ENCODE data around the gene PSMB7.

PSMB7 gene

GRCh38 chr9:124384210-124384609 is 31.0 kb downstream of the PSMB7 start:
- DNase-seq (ENCODE audit: low spot score): no peak

GRCh38 chr9:124381170-124381945 is 33.9 kb downstream of the PSMB7 start:
- DNase-seq (ENCODE audit: low spot score): peak; percentile 17

DNA sequence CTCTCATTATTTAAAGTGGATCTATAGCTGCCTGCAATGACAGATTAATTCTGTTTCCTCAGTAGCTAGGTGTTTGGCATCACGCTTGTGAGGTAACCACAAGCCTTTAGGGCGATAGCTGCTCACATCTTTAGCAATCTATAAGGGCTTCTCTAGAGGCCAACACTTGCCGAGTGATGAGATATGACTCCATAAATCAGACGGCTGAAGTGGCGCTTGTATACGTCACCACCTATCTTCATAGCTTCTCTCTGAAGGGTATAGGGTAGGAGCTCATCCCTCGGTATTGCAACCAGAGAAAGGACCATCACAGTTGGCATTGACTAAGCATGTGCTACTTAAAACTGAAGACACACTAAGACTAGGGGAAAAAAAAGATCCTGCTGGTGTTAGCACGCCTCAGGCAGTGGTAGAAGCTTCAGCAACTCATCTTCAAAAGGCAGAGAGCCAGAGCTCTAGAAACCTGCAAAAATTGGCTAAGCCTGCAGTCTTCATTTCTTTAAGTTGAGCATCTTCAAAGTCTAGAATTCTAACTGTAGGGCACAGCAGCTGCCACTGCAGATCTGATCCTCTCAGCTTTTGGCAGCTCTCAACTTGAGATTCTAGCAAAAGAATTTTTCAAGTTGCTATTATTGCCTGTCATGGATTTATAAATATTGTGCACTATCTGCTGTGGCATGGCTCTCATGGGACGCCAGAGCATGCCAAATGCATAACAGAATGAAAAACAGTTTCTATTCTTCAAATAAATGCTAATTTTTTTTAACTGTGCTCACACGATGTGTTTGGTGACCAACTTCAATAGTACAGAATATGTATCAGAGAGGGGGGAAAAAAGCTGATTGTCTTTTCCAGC is 37.5 kb downstream of the PSMB7 start:
- no peak for DNase-seq (ENCODE audit: low spot score)

GRCh38 chr9:124376329-124376728 is 38.9 kb downstream of the PSMB7 start:
- DNase-seq (ENCODE audit: low spot score): no peak

DNA sequence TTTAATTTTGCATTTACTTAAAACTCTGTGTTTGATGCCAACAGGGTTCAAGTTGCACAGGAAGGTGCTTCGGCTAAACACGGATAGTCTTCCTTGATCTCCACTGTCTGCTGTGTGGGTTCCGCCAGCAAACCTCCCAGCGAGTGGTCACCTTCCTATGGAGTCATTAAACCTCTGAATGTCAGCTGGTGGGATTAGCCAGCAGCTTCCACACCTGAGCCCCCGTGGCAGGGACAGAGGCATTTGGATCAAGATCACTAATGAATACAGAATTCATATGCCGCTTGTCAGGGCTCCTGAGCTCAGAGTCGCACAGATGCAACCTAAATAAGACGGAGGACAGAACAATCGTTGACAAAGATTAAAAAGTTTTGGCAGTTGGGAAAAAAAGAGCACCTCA is 39.5 kb downstream of the PSMB7 start:
- DNase-seq (ENCODE audit: low spot score): no peak

- no peak for DNase-seq (ENCODE audit: low spot score)
Measured at GRCh38 chr9:124373851-124374250, 41.4 kb downstream of the PSMB7 start.

- DNase-seq (ENCODE audit: low spot score): no peak
Measured at GRCh38 chr9:124373386-124373785, 41.9 kb downstream of the PSMB7 start.

- no peak for DNase-seq (ENCODE audit: low spot score)
Measured at GRCh38 chr9:124372038-124372437, 43.2 kb downstream of the PSMB7 start.

DNA sequence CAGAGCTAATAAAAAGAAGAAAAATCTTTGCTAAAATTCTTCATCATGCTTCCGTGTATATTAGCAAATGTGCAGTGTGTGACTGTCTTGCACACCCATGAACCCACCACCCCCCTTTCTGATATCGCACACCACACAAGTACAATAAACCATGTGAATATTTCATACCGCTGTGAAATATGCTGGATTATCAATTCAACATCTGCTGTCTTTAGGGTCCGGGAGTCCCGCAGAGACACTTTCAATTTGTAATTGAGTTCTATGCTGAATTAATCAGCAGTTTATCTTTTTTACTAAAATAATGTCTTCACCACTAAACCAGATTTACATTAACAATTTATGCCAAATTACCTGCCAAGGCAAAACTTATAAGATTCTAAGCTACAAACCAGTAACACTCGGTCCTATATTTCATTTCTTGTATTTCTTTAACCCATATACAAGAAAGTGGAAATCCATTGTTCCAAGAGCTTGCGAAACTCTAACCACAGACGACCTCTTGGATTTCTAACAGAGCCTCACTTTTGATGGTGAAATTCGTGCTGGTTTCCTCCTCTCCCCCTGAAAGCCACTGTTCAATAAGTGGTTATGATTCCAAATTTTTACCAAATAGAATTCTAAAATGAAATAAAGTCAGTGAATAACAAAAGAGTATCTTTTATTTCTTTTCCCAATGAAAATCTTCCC is 44.2 kb downstream of the PSMB7 start:
- DNase-seq (ENCODE audit: low spot score): no peak

GRCh38 chr9:124369231-124369797 is 45.9 kb downstream of the PSMB7 start:
- no peak for DNase-seq (ENCODE audit: low spot score)

DNA sequence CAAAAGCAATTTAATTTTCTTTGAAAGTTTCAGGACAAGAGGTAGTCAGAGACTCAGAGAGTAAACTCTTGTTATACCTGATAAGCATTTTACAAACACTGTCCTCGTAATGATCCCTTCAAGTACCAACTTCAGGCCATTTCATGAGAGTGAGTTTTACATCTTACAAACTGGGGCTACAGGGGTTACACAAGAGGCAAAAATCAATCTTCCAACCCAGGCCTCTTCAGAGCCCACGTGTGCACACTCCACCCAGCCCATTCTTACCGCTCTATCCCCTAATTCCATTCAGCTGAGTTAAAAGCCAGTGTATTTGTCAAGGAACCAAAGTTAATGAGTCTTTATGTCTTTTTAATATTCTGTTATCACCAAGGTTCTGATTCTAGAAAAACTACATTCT is 46.5 kb downstream of the PSMB7 start:
- no peak for DNase-seq (ENCODE audit: low spot score)

GRCh38 chr9:124366476-124367220 is 48.6 kb downstream of the PSMB7 start:
- DNase-seq (ENCODE audit: low spot score): no peak

DNA sequence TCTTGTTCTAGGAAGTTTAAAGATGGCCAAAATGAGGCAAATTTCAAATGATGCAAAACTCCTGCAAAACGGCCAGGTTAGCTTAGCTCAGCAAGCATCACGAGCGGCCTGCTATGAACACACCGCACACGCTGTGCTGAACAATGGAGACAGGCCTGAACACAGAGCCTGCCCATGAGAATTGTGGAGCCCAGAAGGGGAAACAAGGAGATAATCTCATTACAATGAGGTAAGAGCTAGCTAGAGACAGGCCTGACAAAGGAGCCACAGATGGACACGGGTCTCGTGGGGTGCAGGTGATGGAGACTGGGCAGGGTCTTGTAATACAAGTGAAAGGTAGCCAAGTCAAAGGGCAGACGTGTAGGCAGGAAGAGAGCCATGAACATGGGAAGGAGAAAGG is 50.2 kb downstream of the PSMB7 start:
- no peak for DNase-seq (ENCODE audit: low spot score)

DNA sequence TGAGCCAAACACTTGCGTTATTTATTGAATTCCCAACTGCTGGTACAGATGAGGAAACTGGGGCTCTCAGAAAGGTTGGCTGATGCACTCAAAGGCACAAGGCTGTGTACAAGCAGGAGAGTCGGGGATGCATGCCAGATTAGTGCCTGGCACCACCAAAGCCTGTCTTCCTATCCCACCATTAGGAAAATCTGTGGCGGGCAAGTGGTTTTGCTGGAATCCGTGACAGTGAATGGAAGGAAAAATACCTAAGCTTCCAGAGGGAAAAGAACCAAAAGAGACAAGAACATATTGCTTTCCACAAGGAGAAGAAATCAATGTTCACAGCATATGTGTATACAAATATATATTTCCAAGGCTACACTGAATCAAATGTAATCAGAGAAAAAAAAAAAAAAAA is 51.1 kb downstream of the PSMB7 start:
- no peak for DNase-seq (ENCODE audit: low spot score)

GRCh38 chr9:124363326-124364096 is 51.7 kb downstream of the PSMB7 start:
- DNase-seq (ENCODE audit: low spot score): no peak

GRCh38 chr9:124361128-124361527 is 54.1 kb downstream of the PSMB7 start:
- no peak for DNase-seq (ENCODE audit: low spot score)

DNA sequence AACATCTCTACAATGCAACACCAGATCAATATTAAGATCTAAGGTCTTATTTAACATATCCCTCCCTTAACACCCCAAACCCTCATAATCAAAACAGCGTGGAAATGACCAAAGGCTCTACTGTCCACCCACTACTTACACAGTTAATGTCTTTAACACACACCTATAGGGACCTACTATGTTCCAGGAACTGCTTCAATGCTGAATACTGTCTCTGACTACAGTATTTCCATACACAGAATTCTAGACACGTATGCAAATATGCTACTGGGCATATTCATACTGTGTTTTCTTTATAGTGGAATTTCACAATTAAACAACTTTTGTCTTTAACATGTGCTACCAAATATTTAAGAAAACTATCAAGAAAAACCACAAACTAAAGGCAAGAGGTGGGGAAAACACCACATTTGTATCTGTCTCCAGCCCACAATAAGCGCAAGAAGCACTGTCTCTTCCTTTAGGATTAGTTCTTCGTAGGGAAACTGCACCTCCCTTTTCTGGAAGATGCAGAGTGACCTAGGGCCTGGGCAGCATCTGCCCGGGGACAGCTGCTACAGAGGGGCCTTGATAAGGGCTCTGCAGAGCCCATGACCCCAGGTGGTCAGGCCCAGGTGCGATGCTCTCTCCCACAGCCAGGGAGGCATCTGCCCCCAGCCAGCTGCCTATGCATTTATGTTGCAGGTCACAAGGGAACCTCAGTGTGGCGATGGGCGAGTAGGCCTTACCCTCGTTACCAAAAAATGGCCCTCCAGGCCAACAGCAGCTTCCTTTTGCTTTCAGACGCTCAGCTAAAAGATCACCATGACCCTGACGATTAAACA is 55.2 kb downstream of the PSMB7 start:
- no peak for DNase-seq (ENCODE audit: low spot score)

DNA sequence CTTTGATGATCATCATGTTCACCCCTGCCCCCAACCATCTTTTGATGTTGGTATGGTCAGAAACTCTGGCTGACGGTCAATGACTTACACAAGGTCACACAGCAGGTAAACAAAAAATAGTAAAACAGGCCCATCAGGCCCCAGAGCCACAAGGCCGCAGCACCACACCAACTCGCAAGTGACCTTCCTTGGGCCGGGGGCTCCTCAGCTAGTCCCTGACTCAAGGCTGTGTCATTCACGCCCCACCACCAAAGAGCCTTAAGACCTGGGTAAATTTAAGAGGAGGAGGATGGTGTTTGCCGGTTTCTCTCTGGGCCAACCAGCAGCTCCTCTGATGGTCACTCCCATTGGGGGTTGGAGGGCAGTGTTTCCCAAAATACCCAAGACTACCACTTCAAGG is 55.8 kb downstream of the PSMB7 start:
- no peak for DNase-seq (ENCODE audit: low spot score)

DNA sequence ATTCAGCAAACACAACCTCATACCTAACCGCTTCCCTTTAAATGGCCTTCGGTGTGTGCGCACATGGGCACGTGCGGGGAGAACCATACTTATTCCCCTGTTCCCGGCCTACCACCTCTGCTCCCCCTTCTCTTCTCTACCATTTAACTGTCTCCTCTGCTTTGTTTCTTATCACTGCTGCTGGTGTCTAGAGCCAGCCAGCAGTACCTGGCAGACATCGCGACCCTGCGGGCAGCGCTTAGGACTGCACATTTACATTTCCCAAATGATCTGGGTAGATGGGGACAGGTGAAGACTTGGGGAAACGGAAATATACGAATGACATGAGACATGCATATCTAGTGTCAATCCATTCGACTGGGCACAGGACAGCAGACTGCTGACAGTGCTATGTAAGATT is 56.6 kb downstream of the PSMB7 start:
- no peak for DNase-seq (ENCODE audit: low spot score)

DNA sequence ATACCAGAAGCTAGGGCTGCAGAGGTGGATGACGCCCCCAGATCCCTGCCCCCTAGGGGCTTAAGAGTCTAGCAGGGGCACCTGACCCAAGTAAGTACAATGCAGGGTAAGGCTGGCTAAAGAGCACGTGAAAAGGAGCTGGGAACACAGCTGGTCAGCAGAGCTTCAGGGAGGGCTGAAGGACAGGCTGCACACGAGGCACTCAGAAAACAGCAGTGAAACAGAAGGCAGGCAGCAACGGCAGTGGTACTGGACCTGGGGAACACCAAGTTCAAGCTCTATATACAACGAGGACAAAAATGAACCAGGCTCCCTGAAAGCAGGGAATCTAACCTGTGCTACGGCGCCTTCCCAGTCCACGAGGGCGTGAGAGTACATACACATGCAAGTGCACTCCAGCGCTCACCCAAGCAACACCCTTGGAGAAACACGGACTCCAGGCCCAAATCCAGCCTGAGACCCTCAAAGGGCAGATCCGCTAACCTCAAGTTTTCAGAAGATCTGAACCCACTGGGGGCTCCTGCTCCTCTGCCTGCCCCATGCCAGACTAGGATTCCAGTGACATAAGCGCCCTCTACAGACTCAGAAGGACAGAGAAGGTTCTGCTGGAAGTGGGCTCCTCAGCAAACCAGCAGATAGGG is 57.4 kb downstream of the PSMB7 start:
- no peak for DNase-seq (ENCODE audit: low spot score)

Measured in kidney capillary endothelial cell (primary cell).